GM19463 (cell line): ENCODE measurements around the gene MLN.

Experiments used
- ATAC-seq: cut with Tn5 transposase; IDR thresholded peaks from one replicate; pipeline ENCODE4 v1.9.1; 2021; ENCODE audit warnings: mild to moderate bottlenecking, moderate library complexity; ENCODE audit not compliant: unreplicated experiment

MLN gene

DNA sequence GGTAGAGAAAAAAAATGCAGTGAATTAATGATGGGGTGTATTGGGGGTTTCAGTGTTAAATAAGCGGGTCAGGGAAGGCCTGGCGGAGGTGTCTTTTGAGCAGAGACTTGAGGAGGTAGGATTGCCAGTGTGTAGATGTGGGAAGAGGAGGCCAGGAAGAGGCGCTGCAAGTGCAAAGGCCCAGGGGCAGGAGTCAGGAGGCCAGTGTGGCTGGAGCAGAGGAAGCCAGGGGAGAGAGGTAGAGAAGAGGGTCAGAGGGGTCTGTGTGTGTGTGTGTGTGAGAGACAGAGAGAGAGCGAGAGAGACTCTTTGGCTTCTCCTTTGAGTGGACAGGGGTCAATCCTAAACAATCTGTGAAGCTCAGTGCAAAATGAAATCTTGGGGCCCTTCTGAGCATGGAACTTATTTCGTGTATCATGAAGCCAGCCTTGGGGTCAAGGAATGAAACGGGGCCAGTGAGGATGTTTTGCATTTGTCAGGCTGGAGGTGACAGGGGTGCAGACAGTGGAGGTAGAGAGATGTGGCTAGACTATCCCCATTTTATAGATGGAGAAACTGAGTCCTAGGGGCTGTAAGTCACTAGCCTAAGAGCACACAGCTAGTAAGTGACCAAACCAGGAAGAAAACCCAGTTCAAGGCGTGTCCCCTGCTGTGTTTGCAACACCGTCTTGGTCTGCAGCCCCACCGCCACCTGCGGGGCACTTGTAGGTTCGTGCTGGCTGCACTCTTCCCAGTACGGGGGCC, 47.4 kb downstream of the MLN start:
- no peak for ATAC-seq

DNA sequence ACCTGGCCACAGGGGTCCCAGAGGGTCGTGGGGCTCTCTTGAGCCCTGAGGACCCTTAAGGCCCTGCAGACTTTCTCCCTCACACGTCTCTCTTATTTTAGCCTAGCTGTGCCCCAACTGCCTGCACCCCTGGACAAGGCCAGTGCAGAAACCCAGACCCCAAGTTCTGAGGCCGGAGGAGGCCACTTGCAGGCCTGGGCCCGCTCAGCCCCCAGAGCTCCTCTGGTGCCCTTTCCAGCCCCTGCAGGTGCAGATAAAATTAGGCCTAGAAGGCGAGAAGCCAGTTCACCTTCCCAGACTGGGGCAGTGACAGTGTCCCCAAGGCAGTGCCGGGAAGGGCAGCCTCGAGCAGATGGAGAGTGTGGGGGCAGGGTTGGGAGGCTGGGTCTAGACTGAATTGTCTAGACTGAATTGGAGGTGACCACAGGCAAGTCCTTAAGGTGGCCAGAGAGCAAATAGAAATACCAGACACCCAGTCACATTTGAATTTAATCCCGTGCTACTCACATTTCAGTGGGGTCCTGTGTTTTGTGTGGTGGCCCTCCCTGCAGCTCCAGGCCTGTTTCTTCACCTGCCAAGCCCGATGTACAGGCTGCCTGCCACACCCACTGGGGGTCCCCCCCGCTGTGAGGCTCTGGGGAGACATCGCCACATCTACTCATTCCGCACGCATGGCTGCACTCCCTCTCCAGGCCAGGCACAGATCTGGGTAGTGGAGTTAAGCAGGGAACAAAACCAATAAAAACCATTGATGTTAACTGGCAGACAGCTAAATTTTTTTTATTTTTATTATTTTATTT, 48.5 kb downstream of the MLN start:
- ATAC-seq = no peak

DNA sequence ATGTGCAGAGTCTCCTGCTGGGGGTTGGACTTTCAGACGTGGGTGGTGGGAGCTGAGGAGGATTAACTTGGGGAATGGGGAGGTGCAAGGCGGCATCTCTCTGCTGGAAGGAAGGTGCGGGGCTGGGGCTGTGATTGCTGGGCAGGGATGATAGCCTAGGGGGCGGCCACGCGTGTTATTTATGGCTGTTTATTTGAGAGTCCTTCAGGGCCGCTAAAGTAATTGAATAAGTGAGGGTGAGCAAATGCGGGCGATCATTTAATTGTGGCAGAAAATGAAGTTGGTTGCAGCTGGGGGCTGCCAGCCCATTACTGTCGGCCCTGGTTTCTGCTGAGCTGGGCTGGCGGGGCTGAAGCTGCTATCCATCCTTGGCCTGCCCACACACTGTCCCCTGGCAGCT, 49.6 kb downstream of the MLN start:
- no peak for ATAC-seq

DNA sequence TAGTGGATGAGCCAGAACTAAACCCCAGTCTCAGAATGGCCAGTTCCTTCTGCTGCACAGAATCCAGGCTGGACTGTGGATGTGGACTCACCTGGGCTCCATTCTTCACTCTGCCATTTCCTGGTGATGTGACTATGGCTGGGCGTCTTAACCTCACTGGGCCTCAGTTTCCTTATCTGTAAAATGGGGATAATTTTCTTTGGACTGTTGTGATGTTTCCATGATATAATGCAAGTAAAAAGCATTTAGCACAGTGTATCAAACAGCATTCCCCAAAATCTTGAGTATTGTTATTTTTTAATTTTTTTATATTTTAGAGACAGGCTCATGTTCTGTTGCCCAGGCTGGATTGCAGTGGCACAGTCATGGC, 51.2 kb downstream of the MLN start:
- ATAC-seq = no peak

DNA sequence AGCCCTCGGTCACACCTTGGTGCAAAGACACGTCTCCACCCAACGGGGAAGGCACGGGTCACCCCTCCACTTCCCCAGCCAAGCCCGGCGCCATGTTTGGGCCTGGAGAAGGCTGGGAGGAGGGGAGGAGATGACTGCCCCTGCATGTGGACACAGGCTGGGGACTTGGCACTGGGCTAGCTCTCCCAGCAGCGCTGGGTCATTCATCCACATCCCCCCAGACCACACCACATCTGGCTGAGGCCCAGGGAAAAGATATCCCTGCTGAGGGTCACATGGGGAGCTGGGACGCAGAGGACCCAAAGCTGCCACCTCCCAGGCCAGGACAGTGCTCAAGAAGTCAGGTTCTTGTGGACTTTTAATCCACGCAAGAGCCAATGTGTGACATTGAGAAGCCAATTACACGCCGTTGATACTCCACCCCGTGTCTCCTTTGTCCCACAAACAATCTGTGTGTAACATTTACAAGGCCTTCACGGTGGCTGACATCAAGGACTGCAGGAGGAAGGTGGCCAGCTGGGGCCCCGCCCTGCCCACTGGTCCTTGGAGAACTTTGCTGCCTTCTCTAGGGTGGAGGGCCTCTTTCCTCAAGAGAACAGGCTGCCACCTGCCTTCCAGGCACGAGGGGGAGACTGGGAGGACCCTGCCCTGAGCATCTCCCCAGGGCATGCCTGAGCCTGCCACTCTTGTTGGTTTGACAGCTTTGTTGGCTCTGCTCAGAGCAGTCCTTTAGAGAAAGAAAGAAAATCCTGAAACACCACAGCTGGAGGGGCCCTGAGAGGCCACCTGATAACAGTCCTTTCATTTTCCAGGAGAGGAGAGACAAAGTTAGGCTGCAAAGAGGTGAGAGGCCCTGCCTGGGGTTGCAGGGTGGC, 51.8 kb downstream of the MLN start:
- ATAC-seq = no peak

DNA sequence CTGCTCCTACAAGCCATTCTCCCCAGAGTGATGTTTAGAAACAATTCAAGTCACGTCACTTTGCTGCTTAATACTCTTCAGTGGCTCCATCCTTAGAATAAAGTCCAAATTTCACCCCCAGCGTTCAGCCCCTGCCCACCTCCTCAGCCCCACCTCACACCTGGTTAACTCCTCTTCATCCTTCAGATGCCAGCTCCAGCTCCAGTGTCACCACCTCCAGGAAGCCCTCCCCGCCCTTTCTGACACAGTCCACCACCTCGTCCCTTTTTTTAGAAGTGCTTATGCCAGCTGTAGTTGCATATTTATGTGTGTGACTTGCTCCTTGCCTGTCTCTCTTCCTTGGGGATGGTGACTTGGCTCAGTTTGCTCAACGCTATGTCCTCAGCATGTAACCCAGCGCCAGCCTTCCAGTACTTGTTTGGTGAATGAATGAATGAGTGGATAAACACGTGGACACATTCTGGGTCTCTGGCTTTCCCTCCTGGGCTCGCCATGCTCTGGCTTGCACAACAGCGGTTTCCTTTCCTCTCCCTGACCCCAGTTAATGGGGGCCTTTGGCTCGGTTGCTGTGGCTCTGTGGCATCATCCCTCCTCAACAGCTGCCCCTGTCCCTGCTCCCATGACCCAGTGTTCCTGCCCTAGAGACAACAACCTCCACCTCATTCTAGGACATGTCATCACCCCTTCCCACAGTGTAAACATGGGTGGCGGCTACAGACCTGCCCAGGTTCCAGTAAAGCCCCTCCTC, 53.4 kb downstream of the MLN start:
- ATAC-seq = no peak

DNA sequence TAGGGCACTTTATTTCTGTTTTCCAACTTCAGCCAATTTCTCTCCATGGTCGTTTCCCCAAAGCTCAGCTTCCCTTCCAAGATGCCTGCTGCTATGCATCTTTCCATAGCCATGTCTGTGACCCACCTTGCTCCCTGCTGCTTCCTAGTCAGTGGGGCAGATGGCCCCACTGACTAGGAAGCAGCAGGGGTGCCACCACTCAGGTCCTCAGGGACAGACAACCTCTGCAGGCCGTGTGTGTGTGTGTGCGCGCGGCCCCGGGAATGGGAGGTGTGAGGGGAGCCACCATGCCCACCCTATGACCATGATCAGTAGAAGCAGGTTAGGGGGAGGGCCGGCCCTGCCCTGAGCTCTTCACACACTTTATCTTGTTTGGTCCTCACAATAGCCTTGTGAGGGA, 54.4 kb downstream of the MLN start:
- ATAC-seq = no peak

DNA sequence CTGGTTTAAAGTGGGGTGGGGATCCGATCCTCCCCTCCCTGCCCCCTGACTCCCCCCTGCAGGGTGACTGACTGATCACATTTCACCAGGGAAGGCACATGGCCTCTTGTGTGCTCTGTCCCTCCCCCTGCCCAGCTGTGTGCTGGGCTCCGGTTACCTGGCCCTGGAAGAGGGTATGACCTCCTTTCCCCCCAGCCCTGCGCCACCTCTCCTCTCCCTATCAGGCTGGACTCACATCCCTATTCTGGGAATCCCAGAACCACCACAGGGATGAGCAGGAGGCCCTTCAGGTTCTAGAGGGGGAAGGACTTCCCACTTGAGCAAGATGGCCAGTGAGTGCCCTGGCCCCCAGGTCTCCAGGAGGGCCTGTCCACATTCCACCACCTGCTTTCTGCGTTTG, 55.0 kb downstream of the MLN start:
- ATAC-seq = no peak

DNA sequence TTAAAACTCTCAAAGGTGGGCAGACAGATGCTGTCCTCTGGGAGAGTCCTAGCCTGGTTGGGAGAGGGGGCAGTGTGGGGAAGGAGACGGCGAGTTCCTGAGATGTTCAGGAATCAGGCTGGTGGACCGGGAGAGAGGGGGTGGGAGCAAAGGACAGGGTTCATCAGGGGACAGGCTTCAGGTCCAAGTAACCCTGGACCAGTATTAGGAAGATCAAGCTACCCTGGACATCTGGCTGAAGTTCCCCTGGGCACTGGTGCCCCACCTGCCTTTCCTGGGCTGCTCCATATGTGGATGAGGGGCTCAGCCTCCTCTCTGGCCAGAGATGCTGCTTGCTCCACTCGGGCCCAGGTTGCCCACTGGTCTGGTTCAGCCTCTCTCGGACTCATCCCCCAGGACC, 56.0 kb downstream of the MLN start:
- no peak for ATAC-seq

DNA sequence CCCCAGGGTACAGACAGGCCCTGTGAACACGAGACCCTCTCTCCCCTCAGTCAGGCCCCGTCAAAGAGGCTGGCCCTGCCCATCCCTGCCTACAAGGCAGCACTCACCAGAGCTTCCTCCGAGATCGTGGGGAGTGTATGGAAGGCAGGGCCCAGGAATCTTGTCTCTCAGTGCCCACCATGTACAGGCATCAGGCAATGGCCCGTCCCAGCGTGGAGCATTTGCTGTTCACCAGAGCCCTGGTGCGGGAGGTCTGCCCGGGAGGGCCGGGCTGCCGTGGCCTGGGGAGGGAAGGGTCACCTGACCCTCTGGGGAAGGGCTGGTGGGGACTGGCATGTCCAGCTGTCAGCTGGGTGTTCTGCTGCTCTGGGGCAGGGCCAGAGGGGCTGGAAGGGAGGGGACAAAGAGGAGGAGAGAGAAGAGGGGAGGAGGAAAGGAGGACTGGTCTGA, 57.1 kb downstream of the MLN start, which contains the start of gene IP6K3:
Gene IP6K3, minus strand, starts transcription at position 255 of the 450 bp plus-strand sequence. CDS start 11,429 bp downstream, outside the sequence.
- no peak for ATAC-seq

DNA sequence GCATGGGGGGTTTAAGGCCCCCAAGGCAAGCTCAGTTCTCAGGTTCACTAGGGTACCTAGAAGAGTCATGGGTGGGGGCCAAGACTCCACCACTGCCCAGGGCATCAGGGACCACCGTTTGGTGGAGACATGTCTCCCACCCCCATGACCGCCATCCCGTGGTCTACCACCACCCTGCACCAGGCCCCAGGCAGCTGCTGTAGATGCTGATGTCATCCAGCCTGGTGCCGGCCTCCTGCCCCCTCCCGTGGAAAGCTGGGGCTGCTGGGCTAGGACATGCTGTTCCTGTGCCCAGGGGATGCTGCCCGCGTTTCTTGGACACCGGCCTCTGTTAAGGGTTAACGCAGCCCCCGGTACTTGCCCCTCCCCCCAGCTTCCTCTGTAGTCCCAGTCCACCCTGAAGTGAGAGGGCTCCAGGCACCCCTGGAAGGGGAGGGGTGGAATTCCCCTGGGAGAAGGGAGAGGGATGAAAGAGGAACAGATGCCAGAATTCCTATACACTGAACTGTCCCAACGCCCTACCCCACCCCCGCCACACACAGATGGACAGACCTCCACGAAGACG, 57.7 kb downstream of the MLN start:
- no peak for ATAC-seq

DNA sequence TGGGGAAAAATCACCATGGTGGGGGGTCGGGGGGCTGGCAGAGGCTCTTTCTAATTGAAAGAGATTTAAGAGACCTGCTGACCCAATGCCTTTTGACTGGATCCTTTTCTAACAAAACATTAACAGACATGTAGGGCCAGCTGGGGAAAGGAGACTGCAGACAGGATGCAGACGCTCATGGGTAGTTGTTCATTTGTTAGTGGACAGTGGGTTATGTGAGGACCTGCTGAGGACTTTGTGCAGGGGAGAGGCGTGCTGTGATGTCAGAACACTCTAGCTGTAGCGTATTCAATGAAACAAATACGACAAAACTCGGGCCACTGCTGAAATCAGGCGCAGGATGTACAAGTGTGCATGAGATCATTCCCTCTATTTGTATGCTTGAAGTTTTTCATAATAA, 58.3 kb downstream of the MLN start:
- no peak for ATAC-seq

DNA sequence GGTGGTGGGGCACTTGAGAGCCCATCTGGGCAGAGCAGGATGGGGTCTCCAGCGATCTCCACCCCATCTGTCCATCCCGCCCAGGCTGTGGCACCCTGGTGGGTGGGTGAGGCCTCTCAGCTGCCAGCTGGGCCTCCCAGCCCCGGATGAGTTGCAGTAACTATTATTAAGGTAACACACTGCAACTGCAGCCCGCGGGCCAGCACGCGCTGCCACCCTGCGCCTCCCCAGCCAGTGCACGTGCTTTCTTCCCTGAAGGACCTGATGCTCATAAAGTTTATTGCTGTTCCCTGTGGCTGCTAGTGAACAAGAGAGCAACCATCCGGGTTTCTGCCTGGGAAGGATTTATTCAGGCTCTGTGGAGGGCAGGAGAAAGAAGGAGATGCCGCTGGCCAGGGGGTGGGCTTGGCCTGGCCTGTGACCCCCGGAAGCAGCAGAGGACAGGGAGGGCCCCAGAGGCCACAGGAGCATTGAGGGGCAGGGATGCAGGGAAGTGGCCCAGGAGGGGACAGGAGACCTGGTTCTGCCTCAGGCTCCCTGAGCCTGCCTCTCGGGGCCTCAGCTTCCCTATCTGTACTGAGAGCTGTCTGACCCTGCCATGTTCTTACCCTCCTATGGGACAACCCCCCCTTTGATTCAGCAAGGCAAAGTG, 58.8 kb downstream of the MLN start:
- ATAC-seq = no peak
